Pulmonary artery endothelial cell (primary cell): ENCODE results near the gene CENATAC. TPM values are rescaled to one million over a fixed set of nuclear protein-coding genes. Genes with fewer than 3 reads are reported as not detected.
"Not testable (repeated sequence)": the region's sequence is repeated elsewhere in the genome, so short reads cannot be mapped to it uniquely, and the experiment has no call there.

Experiments
- DNase-seq: peaks from one replicate; pipeline ENCODE4 v3.0.0-alpha.2; 2011; ENCODE audit warnings: low read depth, low spot score
- total RNA-seq: library from RNA; depleted of rRNA; stranded (reverse); fragments of >200 nt; gene quantifications from 2 replicates; pipeline ENCODE4 v1.2.3, GENCODE V29; 2014

CENATAC gene
- total RNA-seq, 1 donor from 2014 or later = 11.6 TPM

DNA sequence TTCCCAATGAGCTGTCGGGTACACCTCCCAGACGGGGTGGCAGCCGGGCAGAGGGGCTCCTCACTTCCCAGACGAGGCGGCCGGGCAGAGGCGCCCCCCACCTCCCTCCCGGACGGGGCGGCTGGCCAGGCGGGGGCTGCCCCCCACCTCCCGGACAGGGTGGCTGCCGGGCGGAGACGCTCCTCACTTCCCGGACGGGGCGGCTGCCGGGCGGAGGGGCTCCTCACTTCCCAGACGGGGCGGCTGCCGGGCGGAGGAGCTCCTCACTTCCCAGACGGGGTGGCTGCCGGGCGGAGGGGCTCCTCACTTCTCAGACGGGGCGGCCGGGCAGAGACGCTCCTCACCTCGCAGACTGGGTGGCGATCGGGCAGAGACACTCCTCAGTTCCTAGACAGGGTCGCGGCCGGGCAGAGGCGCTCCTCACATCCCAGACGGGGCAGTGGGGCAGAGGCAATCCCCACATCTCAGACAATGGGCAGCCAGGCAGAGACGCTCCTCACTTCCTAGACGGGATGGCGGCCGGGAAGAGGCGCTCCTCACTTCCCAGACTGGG lies 6.4 kb upstream of the CENATAC start:
- not testable (repeated sequence) for DNase-seq

- no peak for DNase-seq
These were observed 862 bp upstream of the CENATAC start for GRCh38 chr11:118996926-118997626.

DNA sequence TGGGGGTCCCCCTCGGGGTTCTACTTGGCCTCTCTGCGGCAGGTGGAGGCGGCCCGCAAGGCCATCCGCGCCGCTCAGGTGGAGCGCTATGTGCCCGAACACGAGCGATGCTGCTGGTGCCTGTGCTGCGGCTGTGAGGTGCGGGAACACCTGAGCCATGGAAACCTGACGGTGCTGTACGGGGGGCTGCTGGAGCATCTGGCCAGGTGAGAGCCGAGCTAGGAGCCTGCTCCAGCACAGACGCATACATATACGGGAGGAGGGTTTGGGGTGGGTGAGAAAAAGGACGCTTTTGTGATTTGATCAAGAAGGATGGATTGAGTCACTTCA lies 415 bp downstream of the CENATAC start:
- DNase-seq = no peak

GRCh38 chr11:118998822-118999221 lies 884 bp downstream of the CENATAC start:
- DNase-seq = peak; percentile 29

- no peak for DNase-seq
These were observed 3.0 kb downstream of the CENATAC start for GRCh38 chr11:119000906-119001305.

GRCh38 chr11:119006656-119007055 lies 8.7 kb downstream of the CENATAC start:
- DNase-seq = no peak

DNA sequence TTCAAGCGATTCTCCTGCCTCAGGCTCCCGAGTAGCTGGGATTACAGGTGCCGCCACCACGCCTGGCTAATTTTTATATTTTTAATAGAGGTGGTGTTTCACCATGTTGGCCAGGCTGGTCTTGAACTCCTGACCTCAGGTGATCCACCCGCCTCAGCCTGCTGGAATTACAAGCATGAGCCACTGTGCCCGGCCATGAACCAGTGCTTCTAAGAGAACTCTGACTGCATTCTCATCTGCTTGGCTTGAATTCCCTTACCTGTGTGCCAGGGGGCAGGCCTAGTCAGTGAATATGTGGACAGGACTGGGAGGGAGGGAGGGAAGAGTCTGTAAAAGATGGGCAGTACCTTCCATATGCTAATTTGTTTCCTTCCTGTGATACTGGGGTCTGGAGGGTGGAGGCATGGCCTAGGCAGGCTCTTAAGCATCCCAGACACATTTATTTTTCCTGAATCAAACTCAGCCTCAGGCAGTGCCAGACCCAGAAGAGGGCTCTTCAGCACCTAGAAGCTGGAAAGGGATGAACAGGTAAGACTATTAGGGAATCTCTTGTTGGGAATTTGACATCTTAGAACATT lies 13.6 kb downstream of the CENATAC start:
- DNase-seq = no peak

GRCh38 chr11:119012629-119013170 lies 14.8 kb downstream of the CENATAC start:
- no peak for DNase-seq

DNA sequence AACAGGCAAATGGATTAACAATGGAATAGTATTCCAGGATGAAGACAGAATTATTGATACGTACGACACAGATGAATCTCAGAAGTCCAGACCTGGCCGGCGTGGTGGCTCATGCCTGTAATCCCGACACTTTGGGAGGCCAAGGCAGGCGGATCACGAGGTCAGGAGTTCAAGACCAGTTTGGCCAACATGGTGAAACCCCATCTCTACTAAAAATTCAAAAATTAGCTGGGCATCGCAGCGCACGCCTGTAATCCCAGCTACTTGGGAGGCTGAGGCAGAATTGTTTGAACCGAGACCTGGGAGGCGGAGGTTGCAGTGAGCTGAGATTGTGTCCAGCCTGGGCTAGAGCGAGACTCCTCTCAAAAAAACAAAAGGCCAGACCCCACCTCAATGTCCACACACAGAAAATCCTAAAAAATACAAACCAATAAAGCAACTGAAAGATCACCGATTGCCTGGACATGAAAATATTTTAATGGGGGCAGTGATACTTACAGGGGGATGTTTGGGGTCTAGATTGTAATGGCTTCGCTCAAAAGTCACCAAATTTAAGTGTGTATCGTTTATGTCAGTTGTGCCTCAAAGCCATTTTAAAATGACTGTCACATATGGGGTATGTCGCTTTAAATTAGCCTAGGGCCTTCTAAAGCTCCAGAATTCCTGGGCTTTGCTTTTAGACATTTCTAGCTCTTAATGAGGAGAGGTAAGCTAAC lies 16.4 kb downstream of the CENATAC start:
- DNase-seq = no peak

GRCh38 chr11:119015054-119015611 lies 17.2 kb downstream of the CENATAC start:
- no peak for DNase-seq

DNA sequence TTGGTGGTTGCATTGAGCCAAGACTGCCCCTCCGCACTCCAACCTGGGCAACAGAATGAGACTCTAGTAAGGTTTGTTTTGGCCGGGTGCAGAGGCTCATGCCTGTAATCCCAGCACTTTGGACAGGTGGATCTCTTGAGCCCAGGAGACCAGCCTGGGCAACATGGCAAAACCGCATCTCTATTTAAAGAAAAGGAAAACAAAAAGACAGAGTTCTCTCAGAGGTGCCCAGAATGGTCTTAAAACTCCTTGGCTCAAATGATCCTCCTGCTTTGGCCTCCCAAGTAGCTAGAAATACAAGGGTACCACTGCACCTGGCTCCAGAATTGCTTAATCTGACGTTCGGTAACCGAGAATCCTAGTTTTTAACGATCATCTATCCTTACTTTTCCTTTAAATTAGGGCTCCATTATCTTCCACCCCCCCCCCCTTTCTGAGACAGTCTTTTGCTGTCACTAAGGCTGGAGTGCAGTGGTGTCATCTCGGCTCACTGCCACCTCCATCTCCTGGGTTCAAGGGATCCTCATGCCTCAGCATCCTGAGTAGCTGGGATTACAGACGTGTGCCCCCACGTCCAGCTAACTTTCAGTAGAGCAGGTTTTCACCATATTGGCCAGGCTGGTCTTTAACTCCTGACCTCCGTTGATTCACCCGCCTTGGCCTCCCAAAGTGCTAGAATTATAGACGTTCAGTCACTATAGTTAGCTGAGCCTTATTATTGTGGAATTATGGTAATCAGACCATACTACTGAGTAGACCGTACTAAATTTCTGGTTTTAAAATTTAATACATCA lies 18.5 kb downstream of the CENATAC start:
- DNase-seq = no peak

- DNase-seq = not testable (repeated sequence)
These were observed 19.4 kb downstream of the CENATAC start for GRCh38 chr11:119017377-119017776.

DNA sequence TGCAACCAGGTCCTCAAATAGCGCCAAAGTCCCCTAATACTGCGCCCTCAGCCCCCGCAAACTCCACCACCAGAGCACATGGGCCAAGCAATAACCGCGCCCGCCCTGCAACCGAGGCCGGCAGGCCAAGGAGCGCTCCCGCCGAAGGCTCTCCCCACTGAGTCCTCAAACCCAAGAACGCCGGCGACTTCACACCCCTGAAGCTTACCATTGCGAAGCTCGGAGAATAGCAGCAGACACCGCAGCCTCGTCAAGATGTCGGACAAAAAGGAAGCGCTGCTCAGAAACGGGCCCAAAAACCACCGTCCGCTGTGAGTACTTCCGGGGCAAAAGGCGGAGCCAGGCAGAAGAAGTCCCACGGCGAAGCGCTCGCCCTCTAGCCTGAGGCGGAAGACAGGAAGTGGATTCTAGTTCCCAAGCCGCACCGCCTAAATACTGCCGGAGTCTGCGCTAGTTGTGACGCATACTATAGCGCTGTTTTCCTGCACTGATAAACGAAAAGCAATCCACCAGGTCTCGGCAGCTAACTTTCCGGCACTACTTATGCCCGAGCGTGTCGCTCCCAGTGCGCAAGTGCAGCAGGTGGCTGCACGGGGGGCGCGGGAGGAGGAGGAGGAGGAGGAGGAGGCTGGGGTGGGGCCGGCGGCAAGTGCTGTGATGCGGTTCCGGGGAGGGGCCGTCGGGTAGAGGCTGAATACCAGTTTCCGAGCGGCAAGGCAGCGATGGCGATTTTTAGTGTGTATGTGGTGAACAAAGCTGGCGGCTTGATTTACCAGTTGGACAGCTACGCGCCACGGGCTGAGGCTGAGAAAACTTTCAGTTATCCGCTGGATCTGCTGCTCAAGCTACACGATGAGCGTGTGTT lies 20.4 kb downstream of the CENATAC start, which contains the start of the genes RPS25 and TRAPPC4:
RPS25 (minus strand) TSS at position 270 of the 865 bp plus-strand sequence; CDS start at position 211, 59 bp downstream.
TRAPPC4 (plus strand) TSS at position 693 of the 865 bp plus-strand sequence; CDS start at position 723, 30 bp downstream.
- DNase-seq = peak; percentile 88

GRCh38 chr11:119019996-119020395 lies 22.1 kb downstream of the CENATAC start:
- no peak for DNase-seq

DNA sequence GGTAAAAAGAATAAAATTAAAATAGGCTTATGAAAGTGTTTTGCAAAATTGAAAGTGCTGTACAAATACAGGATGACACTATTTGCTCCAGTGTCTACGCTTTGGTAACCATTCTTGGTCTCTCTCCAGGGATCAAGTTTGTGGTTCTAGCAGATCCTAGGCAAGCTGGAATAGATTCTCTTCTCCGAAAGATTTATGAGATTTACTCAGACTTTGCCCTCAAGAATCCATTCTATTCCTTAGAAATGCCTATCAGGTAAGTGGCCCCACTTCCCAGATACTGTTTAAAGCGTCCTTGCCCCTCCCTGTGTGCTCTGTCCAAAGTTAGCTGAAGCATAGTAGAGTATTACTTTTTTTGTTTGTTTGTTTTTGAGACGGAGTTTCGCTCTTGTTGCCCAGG lies 23.7 kb downstream of the CENATAC start:
- no peak for DNase-seq

- no peak for DNase-seq
These were observed 25.8 kb downstream of the CENATAC start for GRCh38 chr11:119023741-119024140.

GRCh38 chr11:119024430-119025098 lies 26.6 kb downstream of the CENATAC start:
- no peak for DNase-seq

DNA sequence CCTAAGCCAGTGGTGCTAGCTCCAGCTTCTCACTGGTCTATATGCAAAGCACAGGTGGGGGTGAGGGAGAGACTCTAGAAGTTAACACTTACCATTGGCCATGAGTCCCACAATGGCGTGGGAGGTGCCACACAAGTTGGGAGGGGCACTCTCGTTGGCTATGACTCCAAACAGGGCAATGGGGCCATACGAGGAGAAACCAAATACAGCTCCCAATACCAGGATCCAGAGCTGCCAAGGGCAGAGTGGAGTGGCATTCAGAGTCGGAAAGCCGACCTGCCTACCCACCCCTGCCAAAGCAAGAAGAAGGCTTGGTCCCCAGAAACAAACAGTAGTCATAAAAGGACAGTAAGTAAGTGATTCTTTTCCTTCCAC lies 27.1 kb downstream of the CENATAC start:
- no peak for DNase-seq

DNA sequence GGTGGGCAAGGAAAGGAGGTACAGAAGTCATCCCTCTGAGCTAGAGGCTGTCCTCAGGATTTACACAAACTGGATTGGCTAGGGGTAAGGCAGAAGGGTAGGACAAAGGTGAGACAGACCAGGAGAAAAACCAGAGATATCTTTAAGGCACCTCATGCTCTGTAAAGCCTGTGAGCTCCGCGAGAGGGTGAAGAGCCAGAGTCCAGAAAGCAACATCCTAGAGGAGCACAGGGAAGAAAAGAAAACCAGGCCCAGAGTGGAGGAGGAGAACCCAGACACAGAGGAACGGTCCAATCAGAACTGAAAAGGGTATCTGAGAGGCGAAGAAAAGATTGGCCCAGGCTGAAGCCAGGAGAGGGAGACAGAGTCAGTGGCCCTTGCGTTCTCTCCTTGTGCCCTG lies 27.6 kb downstream of the CENATAC start:
- no peak for DNase-seq
